Lung (tissue), 12 donors: ENCODE data around the gene AZIN2. TPM values are rescaled to one million over a fixed set of nuclear protein-coding genes. Genes with fewer than 3 reads are reported as not detected.

ENCODE experiments used
- ATAC-seq: fragments of 200-7000 bp; cut with Tn5 transposase; one replicate; pipeline ENCODE4 v1.9.1; 2020; ENCODE audit warnings: moderate number of reproducible peaks; ENCODE audit not compliant: insufficient read depth, low FRiP score
- DNase-seq, 3 donors: peaks; one replicate each; pipeline ENCODE4 v3.0.0-alpha.2; 2013 to 2017
- H3K27ac ChIP-seq, 2 donors: one replicate each; pipeline ENCODE4 v1.5.1; 2013; ENCODE audit warnings: mild to moderate bottlenecking in 2 of 2, moderate library complexity in 2 of 2, control low read depth in 1 of 2, inconsistent platforms in 1 of 2, low read depth in 1 of 2, low read length in 1 of 2
- H3K27me3 ChIP-seq, 3 donors: one replicate each; pipeline ENCODE4 v1.5.1; 2013; ENCODE audit warnings: low read length in 2 of 3; ENCODE audit not compliant: control insufficient read depth in 3 of 3, insufficient read depth in 3 of 3
- H3K36me3 ChIP-seq, 4 donors: one replicate each; pipeline ENCODE4 v1.5.1; 2013; ENCODE audit warnings: low read length in 4 of 4, mild to moderate bottlenecking in 1 of 4, moderate library complexity in 1 of 4; ENCODE audit not compliant: control insufficient read depth in 4 of 4, insufficient read depth in 4 of 4
- H3K4me1 ChIP-seq, 5 donors: one replicate each; pipeline ENCODE4 v1.5.1; 2013; ENCODE audit warnings: low read length in 5 of 5, mild to moderate bottlenecking in 2 of 5, moderate library complexity in 1 of 5; ENCODE audit not compliant: control insufficient read depth in 5 of 5, insufficient read depth in 5 of 5
- H3K4me3 ChIP-seq: one replicate; pipeline ENCODE4 v1.5.1; 2013; ENCODE audit warnings: mild to moderate bottlenecking, control low read depth, moderate library complexity
- H3K9ac ChIP-seq, 2 donors: one replicate each; pipeline ENCODE4 v1.5.1; 2013; ENCODE audit warnings: low read length in 2 of 2, control low read depth in 1 of 2; ENCODE audit not compliant: insufficient read depth in 1 of 2
- H3K9me3 ChIP-seq, 4 donors: one replicate each; pipeline ENCODE4 v1.5.1; 2013; ENCODE audit warnings: low read length in 3 of 4, mild to moderate bottlenecking in 1 of 4, moderate library complexity in 1 of 4; ENCODE audit not compliant: control insufficient read depth in 4 of 4, insufficient read depth in 3 of 4
- WGBS, 2 donors: extraction: QIAGEN DNeasy Blood & Tissue Kit; methylation state at CpG; one replicate each; pipeline ENCODE4 v1.1.7; 2013; 5-methylcytosine and 5-hydroxymethylcytosine counted together
- polyA plus RNA-seq, 2 donors: library from polyadenylated mRNA; stranded (reverse); fragments of 200-250 nt; gene quantifications; one replicate each; pipeline ENCODE4 v1.2.1, GENCODE V29; 2013
- total RNA-seq, 2 donors: library from RNA; depleted of rRNA in 1 of 2; stranded (reverse); fragments of >200 nt in 1 of 2; gene quantifications; one replicate each; pipeline ENCODE4 v1.2.1, GENCODE V29; 2014 to 2021
- TF ChIP-seq, protein P1 (sequence below): IDR thresholded peaks from 2 replicates; pipeline ENCODE4 v1.5.1; 2012; ENCODE audit warnings: mild to moderate bottlenecking; ENCODE audit errors: control extremely low read depth, extremely low read depth
- donor health status: control.
- donor health status: control.
- donor health status: Bipolar disorder and iron deficiency.
- donor health status: healthy.
- donor health status: DM: yes; HTN: yes; CAD: no.

Gene AZIN2
- total and polyA plus RNA-seq, 4 donors = 1.2 to 12.8 (median 3.9) TPM

- Histone ChIP-seq H3K9me3 (no peaks in the 10 kb centered on the region), H3K27me3 (no peaks in the 10 kb centered on the region), H3K27ac (no peak overlapping the region), H3K4me1 (peaks cover 0 to 6% (median 1%) of the 10 kb centered on the region in 5 donors), H3K9ac (no peak overlapping the region), H3K4me3 (no peak overlapping the region), H3K36me3 (peaks cover 0 to 4% (median 0%) of the 10 kb centered on the region in 4 donors)
- DNase-seq = no peak
- TF ChIP-seq, protein P1, sequence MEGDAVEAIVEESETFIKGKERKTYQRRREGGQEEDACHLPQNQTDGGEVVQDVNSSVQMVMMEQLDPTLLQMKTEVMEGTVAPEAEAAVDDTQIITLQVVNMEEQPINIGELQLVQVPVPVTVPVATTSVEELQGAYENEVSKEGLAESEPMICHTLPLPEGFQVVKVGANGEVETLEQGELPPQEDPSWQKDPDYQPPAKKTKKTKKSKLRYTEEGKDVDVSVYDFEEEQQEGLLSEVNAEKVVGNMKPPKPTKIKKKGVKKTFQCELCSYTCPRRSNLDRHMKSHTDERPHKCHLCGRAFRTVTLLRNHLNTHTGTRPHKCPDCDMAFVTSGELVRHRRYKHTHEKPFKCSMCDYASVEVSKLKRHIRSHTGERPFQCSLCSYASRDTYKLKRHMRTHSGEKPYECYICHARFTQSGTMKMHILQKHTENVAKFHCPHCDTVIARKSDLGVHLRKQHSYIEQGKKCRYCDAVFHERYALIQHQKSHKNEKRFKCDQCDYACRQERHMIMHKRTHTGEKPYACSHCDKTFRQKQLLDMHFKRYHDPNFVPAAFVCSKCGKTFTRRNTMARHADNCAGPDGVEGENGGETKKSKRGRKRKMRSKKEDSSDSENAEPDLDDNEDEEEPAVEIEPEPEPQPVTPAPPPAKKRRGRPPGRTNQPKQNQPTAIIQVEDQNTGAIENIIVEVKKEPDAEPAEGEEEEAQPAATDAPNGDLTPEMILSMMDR = no peak
- WGBS, 2 donors = 87 to 89% methylated on average over 1 of the region's 1 CpG
- no peak for ATAC-seq
These were observed 39.9 kb upstream of the AZIN2 start for GRCh38 chr1:33041026-33041425.

DNA sequence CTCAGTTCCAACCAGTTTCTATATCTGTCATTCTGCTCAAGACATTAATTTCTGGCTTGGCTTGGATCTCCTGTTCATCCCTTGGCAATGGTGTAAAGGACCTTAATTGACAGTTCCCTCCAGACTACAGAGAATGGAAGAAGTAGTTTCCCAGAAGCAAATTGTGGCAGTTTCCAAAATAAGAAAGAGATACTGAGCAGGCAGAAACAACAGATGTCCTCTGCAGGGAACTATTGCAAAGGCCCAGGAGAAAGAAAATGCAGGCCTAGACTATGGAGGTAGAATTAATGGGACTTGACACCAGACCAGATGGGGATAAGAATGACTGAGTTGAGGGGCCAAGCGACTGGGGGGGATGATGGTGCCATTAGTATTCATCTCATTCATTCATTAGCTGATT, 38.1 kb upstream of the AZIN2 start:
- 54 to 96% methylated on average over 1 of the region's 1 CpG for WGBS, 2 donors
- no peak overlapping the region for H3K9ac ChIP-seq
- H3K4me1 ChIP-seq = peaks cover 0 to 5% (median 0%) of the 10 kb centered on the region in 5 donors
- ATAC-seq = no peak
- no peak for DNase-seq
- H3K9me3 ChIP-seq = no peaks in the 10 kb centered on the region
- no peaks in the 10 kb centered on the region for H3K27me3 ChIP-seq
- no peak overlapping the region for H3K4me3 ChIP-seq
- no peaks in the 10 kb centered on the region for H3K36me3 ChIP-seq
- TF ChIP-seq, protein P1 = no peak
- no peak overlapping the region for H3K27ac ChIP-seq

DNA sequence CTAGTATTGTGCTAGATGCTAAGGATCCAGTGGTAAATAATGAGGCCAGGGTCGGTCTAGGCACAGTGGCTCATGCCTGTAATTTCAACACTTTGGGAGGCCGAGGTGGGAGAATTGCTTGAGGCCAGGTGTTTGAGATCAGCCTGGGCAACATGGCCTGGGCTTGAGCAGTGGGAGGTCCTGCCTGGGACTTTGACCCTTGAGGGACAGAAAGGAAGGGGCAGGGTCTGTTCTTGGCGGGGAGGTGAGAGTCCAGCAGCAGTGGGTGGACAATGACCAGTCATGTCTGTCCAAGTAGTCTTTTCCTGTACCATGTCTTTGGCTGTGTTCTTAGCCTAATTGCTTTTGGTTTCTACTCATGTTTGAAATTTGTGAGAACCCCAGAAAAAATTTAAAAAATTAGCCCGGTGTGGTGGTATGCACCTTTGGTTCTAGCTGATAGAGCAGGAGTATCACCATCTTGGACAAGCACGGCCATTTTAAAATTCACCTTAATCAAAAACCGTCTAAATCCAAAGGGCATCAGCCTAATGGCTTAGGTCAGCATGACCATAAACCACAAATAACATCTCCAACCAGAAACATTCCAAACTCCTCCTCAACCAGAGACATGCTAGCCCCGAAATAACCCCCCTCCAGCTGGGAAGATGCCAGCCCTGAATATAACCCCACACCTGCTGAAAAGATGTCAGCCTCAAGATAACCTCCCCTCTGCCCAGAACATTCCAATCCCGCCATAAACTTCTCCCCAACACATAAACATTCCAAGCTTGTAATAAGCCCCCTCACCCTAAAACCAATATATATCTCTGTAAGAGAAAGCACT, 37.5 kb upstream of the AZIN2 start:
- H3K9me3 ChIP-seq = no peaks in the 10 kb centered on the region
- ATAC-seq (no peak), DNase-seq (no peak)
- H3K9ac ChIP-seq = no peak overlapping the region
- no peaks in the 10 kb centered on the region for H3K36me3 ChIP-seq
- H3K27ac ChIP-seq = no peak overlapping the region
- TF ChIP-seq, protein P1 = no peak
- no peaks in the 10 kb centered on the region for H3K27me3 ChIP-seq
- H3K4me3 ChIP-seq = no peak overlapping the region
- WGBS, 2 donors = 77 to 86% methylated on average over 8 of the region's 8 CpGs
- H3K4me1 ChIP-seq = peaks cover 0 to 5% (median 0%) of the 10 kb centered on the region in 5 donors
